GM12878 (cell line): ENCODE data around the gene NAAA. TPM values are rescaled to one million over a fixed set of nuclear protein-coding genes. Genes with fewer than 3 reads are reported as not detected.
A peak's percentile ranks its signal among the peaks of the same experiment; 100 is the strongest.
"Not testable (repeated sequence)": the region's sequence is repeated elsewhere in the genome, so short reads cannot be mapped to it uniquely, and the experiment has no call there.

Experiments used
- ATAC-seq: fragments of 200-7000 bp; cut with Tn5 transposase; 3 replicates; pipeline ENCODE4 v1.9.1; 2020; ENCODE audit warnings: mild to moderate bottlenecking, moderate library complexity
- BruUV-seq: library from RNA; stranded (reverse); fragments of 400-500 nt; replicated peaks from 2 replicates; lab custom pipeline; 2021; lab: Mats Ljungman, UMichigan
- CTCF ChIA-PET: fragments of 300-600 bp; sonication (Branson Sonifier 250); formaldehyde crosslinking; extraction: SDS; loops from one replicate; lab custom pipeline; 2021; ENCODE audit warnings: inconsistent platforms; lab: Yijun Ruan, JAX
- POLR2A ChIA-PET: fragments of 350-600 bp; formaldehyde crosslinking; extraction: SDS; loops from one replicate; lab custom pipeline; 2021; ENCODE audit warnings: inconsistent platforms; lab: Charles Lee
- RAD21 ChIA-PET: fragments of 300-600 bp; sonication (Branson Sonifier 250); formaldehyde crosslinking; loops from one replicate; lab custom pipeline; 2023; ENCODE audit warnings: antibody characterized with exemption; ENCODE audit not compliant: unreplicated experiment; lab: Charles Lee
- SMC1A ChIA-PET: fragments of 300-600 bp; sonication (Branson Sonifier 250); formaldehyde crosslinking; loops from one replicate; lab custom pipeline; 2023; ENCODE audit not compliant: unreplicated experiment, uncharacterized antibody; lab: Charles Lee
- DNase-seq: peaks from one replicate; pipeline ENCODE4 v3.0.0-alpha.2; 2011; ENCODE audit warnings: low read depth, low spot score
- FAIRE-seq: peaks from 3 replicates; lab custom pipeline; 2011; peaks lifted over from hg19 to GRCh38; lab: Jason Lieb, UNC
- H2AFZ ChIP-seq: 2 replicates; pipeline ENCODE4 v1.6.0; 2011; ENCODE audit warnings: low read depth, low read length, control low read depth; ENCODE audit not compliant: control insufficient read depth
- H3K27ac ChIP-seq: 2 replicates; pipeline ENCODE4 v1.5.1; 2011; ENCODE audit warnings: control low read depth; ENCODE audit not compliant: control insufficient read depth, insufficient read depth
- H3K27me3 ChIP-seq, 2 experiments: replicated peaks in 1 of 2; 2 replicates each; pipeline versions ENCODE4 v1.6.0 to v1.6.1; 2011; ENCODE audit warnings: low read length in 1 of 2; ENCODE audit not compliant: control insufficient read depth in 2 of 2, insufficient read depth in 2 of 2
- H3K36me3 ChIP-seq, 2 experiments: 2 replicates each; pipeline ENCODE4 v1.5.1; 2011; ENCODE audit warnings: low read length in 1 of 2; ENCODE audit not compliant: control insufficient read depth in 2 of 2, insufficient read depth in 2 of 2
- H3K4me1 ChIP-seq: 2 replicates; pipeline ENCODE4 v1.6.1; 2011; ENCODE audit warnings: mild to moderate bottlenecking, low read length, moderate library complexity, mixed read lengths; ENCODE audit not compliant: control insufficient read depth, insufficient read depth
- H3K4me2 ChIP-seq: 2 replicates; pipeline ENCODE4 v1.6.0; 2011; ENCODE audit warnings: control low read depth; ENCODE audit not compliant: control insufficient read depth, insufficient read depth
- H3K4me3 ChIP-seq: fragments of 200-600 bp; sonication (generic); 2 replicates; pipeline ENCODE4 v1.5.1; 2016
- H3K79me2 ChIP-seq: 2 replicates; pipeline ENCODE4 v1.6.0; 2011; ENCODE audit warnings: low read length; ENCODE audit not compliant: control insufficient read depth, insufficient read depth
- H3K9ac ChIP-seq: 2 replicates; pipeline ENCODE4 v1.8.0; 2011; ENCODE audit warnings: low read length, control low read depth, mixed read lengths; ENCODE audit not compliant: control insufficient read depth, insufficient read depth
- H3K9me3 ChIP-seq: replicated peaks from 3 replicates; pipeline ENCODE4 v1.5.1; 2011; ENCODE audit warnings: mild to moderate bottlenecking, low read length; ENCODE audit not compliant: control insufficient read depth, insufficient read depth
- H4K20me1 ChIP-seq: 2 replicates; pipeline ENCODE4 v1.6.0; 2011; ENCODE audit not compliant: control insufficient read depth, insufficient read depth
- ATF7 ChIP-seq: fragments of 450-650 bp; IDR thresholded peaks from 2 replicates; pipeline ENCODE4 v1.6.1; 2016; ENCODE audit warnings: low read depth, mild to moderate bottlenecking
- BMI1 ChIP-seq: fragments of 450-650 bp; IDR thresholded peaks from 2 replicates; pipeline ENCODE4 v1.6.1; 2016; ENCODE audit warnings: mild to moderate bottlenecking, moderate library complexity, borderline replicate concordance
- CREB1 ChIP-seq: IDR thresholded peaks from 2 replicates; pipeline ENCODE4 v1.6.1; 2012; ENCODE audit warnings: low read depth, mild to moderate bottlenecking, inconsistent platforms
- FOXK2 ChIP-seq: fragments of 450-650 bp; IDR thresholded peaks from 2 replicates; pipeline ENCODE4 v1.6.1; 2017; ENCODE audit warnings: mild to moderate bottlenecking, moderate library complexity
- KDM1A ChIP-seq: fragments of 200-600 bp; sonication (generic); IDR thresholded peaks from 2 replicates; pipeline ENCODE4 v1.6.1; 2016; ENCODE audit warnings: borderline replicate concordance
- POLR2AphosphoS5 ChIP-seq: IDR thresholded peaks from 2 replicates; pipeline ENCODE4 v1.6.1; 2011; ENCODE audit warnings: mild to moderate bottlenecking, low read length, inconsistent platforms
- RUNX3 ChIP-seq: IDR thresholded peaks from 2 replicates; pipeline ENCODE4 v1.6.1; 2012; ENCODE audit warnings: low read length, inconsistent platforms
- SPI1 ChIP-seq: IDR thresholded peaks from 2 replicates; pipeline ENCODE4 v1.6.1; 2011; ENCODE audit warnings: low read depth, mild to moderate bottlenecking, low read length, moderate library complexity, borderline replicate concordance; ENCODE audit not compliant: insufficient read depth
- SRF ChIP-seq, 2 experiments: IDR thresholded peaks; 2 replicates each; pipeline ENCODE4 v1.6.1; 2011; ENCODE audit warnings: low read depth in 2 of 2, low read length in 2 of 2, mild to moderate bottlenecking in 1 of 2, moderate library complexity in 1 of 2
- TCF7 ChIP-seq: IDR thresholded peaks from 2 replicates; pipeline ENCODE4 v1.6.1; 2014; ENCODE audit warnings: antibody characterized with exemption, borderline replicate concordance
- WGBS: methylation state at CpG from one replicate; pipeline ENCODE4 v1.1.6; 2016; ENCODE audit warnings: low lambda C conversion rate; ENCODE audit not compliant: insufficient replicate concordance, insufficient coverage; ENCODE audit errors: missing lambda C conversion rate; 5-methylcytosine and 5-hydroxymethylcytosine counted together
- in situ Hi-C: fragments of 300-500 bp; cut with MboI; formaldehyde crosslinking; loops from 9 replicates; pipeline ENCODE4 v1.14.3; 2018; ENCODE audit warnings: mixed read lengths
- intact Hi-C: fragments of 100-400 bp; cut with micrococcal nuclease; formaldehyde crosslinking; loops from one replicate; pipeline ENCODE4 v1.14.2; 2022; ENCODE audit not compliant: unreplicated experiment
- polyA plus RNA-seq, 11 experiments: library from polyadenylated mRNA; depleted of rRNA in 4 of 11; unstranded in 6 of 11; stranded (reverse) in 5 of 11; fragments of >200 nt; fragmentation: Nextera tagmentation in 4 of 11; fragmentation: Illumina TruSeq in 1 of 11; extraction: Ambion mirVana in 4 of 11; extraction: Trizol in 1 of 11; gene quantifications; 1 replicate in 1 of 11; 2 replicates in 10 of 11; pipeline versions ENCODE4 v1.2.1 to v1.2.3, GENCODE V29; 2011 to 2016; ENCODE audit warnings: inconsistent platforms in 2 of 11, missing spikeins in 2 of 11, low read depth in 1 of 11
- total RNA-seq, 4 experiments: library from RNA; depleted of rRNA in 3 of 4; stranded (reverse); fragments of >200 nt in 3 of 4; fragmentation: Illumina TruSeq in 1 of 4; extraction: Trizol in 1 of 4; gene quantifications; 2 replicates each; pipeline versions ENCODE4 v1.2.1 to v1.2.3, GENCODE V29; 2013 to 2021
- TF ChIP-seq, protein P1 (sequence below): fragments of 450-650 bp; formaldehyde crosslinking; IDR thresholded peaks from 2 replicates; pipeline ENCODE4 v1.5.0; 2022; ENCODE audit warnings: mild to moderate bottlenecking, missing genetic modification characterization

Gene NAAA
- total and polyA plus RNA-seq, 10 of the 15 experiments (the other 5 are each of a cell fraction or from before 2014, with no cell fraction given): 0.60 to 4.9 (median 2.6) TPM

DNA sequence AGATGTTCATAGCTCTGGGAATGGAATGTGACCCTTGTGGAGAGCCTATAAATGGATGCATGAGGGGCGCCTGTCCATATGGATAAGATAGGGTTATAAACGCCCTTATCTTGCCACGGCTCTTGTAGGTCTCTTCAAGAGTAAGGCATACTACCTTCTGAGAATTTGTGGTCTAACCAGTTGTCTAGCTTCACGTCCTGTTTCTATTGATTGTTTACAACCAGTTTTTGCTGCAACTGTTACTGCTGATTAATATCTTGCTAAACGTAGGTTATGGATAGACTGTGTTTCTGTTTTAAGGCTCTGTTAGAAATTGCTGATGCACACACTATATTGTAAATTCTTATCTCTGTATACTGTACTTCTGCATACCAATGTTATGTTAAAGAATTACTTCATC is 14.0 kb upstream of the NAAA start:
- SMC1A ChIA-PET, CTCF ChIA-PET, H3K27ac ChIP-seq, in situ Hi-C loops, FAIRE-seq, intact Hi-C loops, H4K20me1 ChIP-seq, H3K4me3 ChIP-seq, H3K4me2 ChIP-seq, ATAC-seq, H3K9ac ChIP-seq, H3K4me1 ChIP-seq, RAD21 ChIA-PET, DNase-seq, H3K27me3 ChIP-seq, H2AFZ ChIP-seq, H3K79me2 ChIP-seq, H3K9me3 ChIP-seq: not testable (repeated sequence)
- TSS peak; percentile 33 for BruUV-seq
- H3K36me3 ChIP-seq: peaks cover 6 to 27% of the 10 kb centered on the region in 2 experiments
- peak; percentile 14; the same call in 1 of the 2 replicates for TF ChIP-seq RUNX3
- 47% methylated on average over 5 of the region's 5 CpGs for WGBS
- POLR2A ChIA-PET: interaction anchor here (0.6 kb wide), 1 partner anchor 269 kb away, joined by 3 read pairs; no protein-coding TSS in a partner anchor

DNA sequence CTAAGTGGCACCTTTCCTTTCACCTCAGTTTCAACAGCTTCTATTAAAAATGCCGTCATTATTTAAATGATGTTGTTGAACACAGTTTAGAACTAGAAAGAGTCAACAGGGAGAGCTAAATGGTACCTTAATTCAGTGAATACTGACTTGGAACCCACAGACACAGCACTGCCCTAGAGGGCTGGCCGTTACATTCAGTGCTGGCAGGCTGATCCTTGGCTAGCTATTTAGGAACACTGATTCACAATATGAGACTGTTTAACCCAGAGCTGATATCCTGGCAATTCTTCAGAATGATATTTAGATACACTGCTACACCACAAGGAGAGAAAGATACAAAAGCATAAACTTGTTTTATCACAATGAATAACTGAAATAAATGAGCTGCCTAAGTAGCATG is 12.7 kb upstream of the NAAA start:
- no TSS peak for BruUV-seq
- Histone ChIP-seq H3K36me3 (peaks cover 6 to 28% of the 10 kb centered on the region in 2 experiments), H2AFZ (no peak overlapping the region), H3K27ac (no peak overlapping the region), H3K9ac (no peak overlapping the region), H3K4me2 (no peak overlapping the region), H3K4me3 (no peak overlapping the region), H3K27me3 (no peaks in the 10 kb centered on the region), H4K20me1 (no peaks in the 10 kb centered on the region), H3K4me1 (peaks cover 9% of the 10 kb centered on the region), H3K9me3 (no peaks in the 10 kb centered on the region), H3K79me2 (no peaks in the 10 kb centered on the region)
- intact Hi-C loops (no loop called here), in situ Hi-C loops (no loop called here)
- DNase-seq (no peak), FAIRE-seq (no peak), ATAC-seq (no peak)
- ChIA-PET CTCF (interaction anchor here (0.8 kb wide), 1 partner anchor 12 kb away, joined by 3 read pairs; the partner anchor contains the start of gene NAAA), POLR2A (no interaction called here), SMC1A (interaction anchor here (1.4 to 1.5 kb wide), 2 partner anchors 42 to 45 kb away, joined by 3 to 4 read pairs; no protein-coding TSS in a partner anchor), RAD21 (no interaction called here)
- 21% methylated on average over 2 of the region's 2 CpGs for WGBS
- no peak for TF ChIP-seq TCF7
- no peak for TF ChIP-seq CREB1
- no peak for TF ChIP-seq ATF7
- no peak for TF ChIP-seq SPI1
- TF ChIP-seq, protein P1, sequence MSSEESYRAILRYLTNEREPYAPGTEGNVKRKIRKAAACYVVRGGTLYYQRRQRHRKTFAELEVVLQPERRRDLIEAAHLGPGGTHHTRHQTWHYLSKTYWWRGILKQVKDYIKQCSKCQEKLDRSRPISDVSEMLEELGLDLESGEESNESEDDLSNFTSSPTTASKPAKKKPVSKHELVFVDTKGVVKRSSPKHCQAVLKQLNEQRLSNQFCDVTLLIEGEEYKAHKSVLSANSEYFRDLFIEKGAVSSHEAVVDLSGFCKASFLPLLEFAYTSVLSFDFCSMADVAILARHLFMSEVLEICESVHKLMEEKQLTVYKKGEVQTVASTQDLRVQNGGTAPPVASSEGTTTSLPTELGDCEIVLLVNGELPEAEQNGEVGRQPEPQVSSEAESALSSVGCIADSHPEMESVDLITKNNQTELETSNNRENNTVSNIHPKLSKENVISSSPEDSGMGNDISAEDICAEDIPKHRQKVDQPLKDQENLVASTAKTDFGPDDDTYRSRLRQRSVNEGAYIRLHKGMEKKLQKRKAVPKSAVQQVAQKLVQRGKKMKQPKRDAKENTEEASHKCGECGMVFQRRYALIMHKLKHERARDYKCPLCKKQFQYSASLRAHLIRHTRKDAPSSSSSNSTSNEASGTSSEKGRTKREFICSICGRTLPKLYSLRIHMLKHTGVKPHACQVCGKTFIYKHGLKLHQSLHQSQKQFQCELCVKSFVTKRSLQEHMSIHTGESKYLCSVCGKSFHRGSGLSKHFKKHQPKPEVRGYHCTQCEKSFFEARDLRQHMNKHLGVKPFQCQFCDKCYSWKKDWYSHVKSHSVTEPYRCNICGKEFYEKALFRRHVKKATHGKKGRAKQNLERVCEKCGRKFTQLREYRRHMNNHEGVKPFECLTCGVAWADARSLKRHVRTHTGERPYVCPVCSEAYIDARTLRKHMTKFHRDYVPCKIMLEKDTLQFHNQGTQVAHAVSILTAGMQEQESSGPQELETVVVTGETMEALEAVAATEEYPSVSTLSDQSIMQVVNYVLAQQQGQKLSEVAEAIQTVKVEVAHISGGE (CRISPR knock-in tag): no peak
- TF ChIP-seq POLR2AphosphoS5: no peak
- no peak for TF ChIP-seq FOXK2
- TF ChIP-seq KDM1A: no peak
- TF ChIP-seq BMI1: no peak
- TF ChIP-seq SRF (IDR thresholded peaks at IDR 0.05; ENCODE audit: low read depth in 2 of 2, low read length in 2 of 2): no peak
